NCI-H526 treated with DMSO at 0.1 percent for 48 hours (cell line): Measurements from ENCODE around the gene TRABD2A.
A peak's percentile ranks its signal among the peaks of the same experiment; 100 is the strongest.

Source experiments
- DNase-seq: peaks from one replicate; lab custom pipeline; 2025; lab: John Stamatoyannopoulos, UW

Gene TRABD2A

DNA sequence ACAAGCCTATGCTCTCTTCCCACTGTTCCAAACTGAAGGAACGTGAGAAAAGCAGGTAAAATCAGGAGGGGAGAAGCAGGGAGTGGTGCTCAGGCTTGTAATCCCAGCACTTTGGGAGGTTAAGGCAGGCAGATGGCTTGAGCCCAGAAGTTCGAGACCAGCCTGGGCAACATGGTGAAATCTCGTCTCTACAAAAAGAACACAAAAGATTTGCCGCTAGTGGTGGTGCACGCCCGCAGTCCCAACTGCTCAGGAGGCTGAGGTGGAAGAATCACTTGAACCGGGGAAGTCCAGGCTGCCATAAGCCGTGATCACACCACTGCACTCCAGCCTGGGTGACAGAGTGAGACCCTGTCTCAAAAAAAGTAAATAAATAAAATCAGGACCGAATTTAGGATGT lies 23.3 kb upstream of the TRABD2A start:
- no peak for DNase-seq

DNA sequence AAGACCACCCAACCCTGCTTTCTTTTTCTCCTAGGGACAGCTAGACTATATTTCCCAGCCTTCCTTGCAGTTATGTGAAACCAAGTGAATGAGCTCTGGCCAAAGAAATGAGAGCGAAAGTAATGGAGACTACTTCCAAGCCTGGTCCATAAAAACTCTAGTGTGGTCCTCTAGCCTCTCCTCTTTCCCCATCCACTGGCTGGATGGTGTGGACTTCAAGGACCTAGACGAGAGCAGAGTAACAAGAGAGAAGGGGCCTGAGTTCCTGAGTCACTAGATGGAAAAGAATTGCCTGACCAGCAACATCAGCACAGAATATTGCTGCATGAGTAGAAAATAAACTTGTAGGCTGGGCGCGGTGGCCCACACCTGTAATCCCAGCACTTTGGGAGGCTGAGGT lies 21.6 kb upstream of the TRABD2A start:
- no peak for DNase-seq

DNA sequence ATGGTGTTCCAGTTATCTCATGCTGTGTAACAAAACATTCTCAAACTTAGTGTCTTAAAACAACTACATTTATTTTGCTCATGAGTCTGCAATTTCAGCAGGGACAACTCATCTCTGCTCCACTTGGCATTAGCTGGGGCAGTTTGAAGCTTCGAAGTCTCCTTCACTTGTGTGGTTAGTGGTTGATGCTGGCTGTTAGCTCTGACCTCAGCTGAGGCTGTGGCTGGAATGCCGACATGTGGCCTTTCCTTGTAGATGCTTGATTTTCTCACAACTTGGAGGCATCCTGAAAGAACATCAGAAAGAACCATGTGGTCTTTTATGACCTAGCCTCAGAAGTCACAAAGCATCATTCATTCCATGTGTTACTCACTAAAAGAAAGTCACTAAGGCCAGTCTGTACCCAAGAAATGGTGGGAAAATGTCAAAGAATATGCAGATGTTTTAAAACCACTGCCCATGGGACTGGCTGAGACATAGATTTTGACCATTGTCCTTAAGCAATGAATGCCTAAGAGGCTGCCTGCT lies 20.8 kb upstream of the TRABD2A start:
- DNase-seq: no peak

DNA sequence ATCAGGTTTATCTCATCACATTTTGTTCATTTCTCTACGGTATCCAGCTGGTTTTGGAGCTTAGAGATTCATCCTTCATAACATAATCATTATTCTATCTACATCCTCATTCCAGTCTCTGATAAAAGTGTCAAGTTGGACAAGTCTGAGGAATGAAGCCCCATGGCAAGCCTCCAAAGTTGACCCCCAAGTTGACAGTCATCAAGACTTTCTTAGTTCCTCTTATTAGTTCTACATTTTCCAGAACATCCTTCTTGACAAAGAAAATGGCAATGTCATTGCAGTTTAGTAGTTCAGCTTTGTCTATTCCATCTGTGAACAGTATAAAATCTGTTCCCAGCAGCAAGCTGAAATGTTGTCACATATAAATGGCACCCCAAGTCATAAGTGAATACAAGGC lies 20.1 kb upstream of the TRABD2A start:
- no peak for DNase-seq

DNA sequence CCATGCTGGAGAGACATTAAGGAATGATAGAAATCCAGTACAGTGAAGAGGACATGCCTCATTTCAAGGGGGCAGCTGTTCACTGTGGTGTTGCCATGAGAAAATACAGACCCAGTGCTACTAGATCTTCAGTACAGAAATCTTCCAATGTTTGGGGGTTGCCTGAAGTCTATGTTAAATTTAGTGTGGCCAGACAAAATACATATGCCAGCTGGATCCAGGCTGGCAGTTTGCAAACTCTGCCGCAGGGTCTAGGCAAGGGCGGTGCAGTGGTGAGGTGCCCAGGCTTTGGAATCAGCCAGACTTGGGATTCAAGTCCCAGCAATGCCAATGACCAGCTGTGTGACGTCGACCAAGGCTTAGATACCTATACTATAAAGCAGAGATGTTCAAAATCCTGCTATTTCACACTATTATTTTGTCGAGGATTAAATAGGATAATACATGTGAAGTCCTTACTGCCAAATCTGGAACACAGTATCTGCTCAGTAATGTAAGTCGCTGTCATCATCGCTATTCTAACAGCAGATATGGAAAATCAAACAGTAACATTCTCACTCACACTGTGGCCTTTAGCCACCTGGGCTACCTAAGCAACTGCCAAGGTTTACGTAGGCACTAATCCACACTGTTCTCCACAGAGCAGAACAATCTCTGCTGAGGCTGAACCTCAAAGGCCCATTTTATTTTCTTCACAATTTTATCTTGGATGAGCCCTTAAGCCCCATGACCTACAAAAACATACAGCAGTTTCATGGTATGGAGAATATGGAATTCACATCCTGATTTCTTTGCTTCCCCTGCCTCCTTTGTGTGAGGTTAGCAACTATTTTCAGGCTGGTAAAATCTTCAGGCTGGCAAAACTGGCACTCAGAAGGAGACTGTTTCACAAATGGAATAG lies 18.7 kb upstream of the TRABD2A start:
- DNase-seq: no peak

DNA sequence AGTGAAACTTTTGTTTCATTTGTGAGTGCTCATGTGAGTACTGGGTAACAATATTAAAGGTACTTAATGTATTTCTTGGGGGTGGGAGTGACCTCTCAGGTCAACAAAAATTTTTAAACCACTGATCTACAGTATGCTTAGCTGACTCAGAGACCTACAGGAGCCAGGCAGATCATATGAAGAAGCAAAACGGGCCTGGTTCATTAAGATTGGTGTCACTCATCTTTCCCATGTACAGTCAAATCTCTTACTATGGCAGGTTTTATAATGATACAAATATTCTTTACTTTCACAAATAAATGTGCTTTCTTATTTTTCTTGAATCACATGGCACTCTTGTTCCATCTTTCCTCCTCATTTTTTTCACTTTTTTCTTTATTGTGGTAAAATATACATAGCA lies 16.9 kb upstream of the TRABD2A start:
- DNase-seq: no peak

DNA sequence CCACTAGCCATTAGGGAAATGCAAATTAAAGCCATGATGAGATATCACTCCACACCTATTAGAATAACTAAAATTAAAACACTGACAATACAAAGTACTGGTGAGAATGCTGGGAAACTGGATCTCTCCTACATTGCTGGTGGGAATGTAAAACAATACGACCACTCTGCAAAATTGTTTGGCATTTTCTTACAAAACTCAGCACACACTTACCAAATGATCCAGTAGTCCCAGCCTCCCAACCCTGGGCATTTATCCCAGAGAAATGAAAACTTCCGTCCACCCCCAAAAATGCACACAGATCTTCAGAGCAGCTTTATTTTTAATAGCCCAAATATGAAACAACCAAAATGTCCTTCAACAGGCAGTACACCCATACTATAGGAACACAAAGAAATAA lies 15.7 kb upstream of the TRABD2A start:
- DNase-seq: no peak

DNA sequence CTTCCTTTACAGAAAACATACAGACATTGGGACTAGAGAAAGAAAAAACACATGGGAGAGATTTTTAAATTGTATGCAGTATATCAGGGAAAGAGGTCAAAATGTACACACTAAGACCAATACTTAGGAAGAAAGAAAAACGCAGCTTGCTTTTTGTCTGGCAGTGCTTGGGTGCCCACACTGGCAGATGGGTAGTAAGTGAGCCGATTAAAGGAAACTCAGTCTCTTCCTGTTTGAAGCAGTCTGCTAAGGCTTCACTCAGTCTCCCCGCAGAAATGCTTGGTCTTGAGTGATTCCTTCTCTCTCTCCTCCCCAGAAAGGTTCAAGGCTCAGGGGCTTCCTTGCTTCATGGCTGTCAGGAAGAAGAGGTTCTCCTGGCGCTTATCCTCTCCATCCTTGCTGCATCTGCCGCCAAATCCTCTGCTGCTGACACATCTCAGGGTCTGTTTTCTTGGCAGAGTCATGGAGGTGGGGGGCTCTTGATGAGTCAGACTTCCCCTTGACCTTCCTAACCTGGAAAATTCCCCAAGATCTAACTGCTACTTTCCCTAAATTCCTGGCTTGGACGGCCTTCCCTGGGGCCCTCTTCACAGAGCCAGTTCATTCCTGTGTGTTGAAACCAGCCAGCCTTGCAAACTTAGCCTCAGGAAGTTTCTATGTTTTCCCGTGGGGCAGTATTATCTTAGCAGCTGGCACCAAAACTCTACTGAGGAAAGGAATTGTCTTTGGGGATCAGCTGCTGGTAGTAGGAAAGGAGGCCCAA lies 14.1 kb upstream of the TRABD2A start:
- DNase-seq: no peak

DNA sequence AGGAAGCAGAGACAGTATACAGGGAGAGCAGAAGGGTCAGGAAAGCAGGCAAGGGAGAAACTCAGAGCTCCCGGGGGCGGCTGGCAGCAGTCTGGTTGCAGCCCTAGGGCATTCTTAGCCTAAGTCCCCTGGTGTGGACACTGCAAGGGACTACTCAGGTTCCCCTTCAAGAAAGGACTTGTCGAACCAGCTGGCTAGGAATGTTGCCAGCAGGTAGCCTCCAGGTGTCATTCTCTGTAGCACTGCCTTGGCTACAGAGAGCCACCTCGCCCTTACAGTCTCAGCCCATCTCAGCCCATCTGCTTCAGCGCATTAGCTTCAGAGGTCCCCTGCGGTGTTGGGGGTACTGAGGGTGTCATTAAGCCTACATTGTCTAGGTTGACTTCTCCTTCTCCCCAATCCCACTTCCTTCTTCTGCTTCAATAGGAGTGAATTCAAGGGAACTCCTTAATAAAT lies 13.3 kb upstream of the TRABD2A start:
- DNase-seq: no peak

DNA sequence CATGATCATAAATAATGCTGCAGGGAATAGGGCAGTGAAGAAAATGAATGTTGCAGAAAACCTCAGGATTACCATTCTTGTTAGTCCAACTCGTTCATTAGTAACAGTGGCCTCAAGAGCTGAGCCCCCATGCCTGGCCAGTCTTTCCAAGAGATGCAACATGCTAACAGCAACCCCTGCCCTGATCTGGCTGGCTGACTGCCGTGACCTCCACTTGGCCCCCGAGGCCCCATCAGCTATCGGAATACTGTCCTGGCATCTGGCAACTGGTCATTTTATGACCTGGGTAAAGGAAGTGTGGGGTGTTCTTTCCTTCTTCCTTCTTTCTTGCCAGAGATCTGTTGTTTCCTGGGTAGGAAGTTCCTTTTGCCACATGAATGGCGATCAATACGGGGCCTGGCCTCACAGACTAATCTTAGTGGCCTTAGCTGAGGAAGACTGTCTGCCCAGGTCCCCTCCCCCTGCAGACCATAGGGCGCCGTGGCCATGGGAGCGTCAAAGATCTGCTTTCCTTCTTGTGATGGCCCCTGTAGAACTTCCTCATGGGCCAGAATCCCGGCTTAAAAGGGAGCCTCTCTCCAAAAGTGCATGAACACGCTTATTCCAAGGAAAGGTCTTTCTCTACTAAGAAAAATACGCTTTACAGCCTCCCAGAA lies 10.6 kb upstream of the TRABD2A start:
- DNase-seq: no peak

DNA sequence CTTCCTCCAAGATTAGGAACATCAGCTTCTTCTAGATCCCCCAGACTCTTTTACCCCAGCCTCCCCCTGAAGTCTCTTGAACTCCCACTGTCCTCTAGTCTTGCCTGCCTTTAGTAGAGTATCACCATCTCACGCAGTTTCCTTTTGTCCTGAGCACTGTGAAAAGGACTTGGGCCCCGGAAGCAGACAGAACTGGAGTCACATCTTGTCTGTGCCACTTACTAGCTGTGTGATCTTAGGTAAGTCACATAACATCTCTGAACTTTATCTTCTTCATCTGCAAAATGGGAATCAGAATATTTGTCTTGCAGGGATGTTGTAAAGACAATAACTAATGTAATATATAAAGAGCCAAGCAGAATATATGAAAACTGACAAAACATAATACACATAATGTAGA lies 8.4 kb upstream of the TRABD2A start:
- DNase-seq: no peak

DNA sequence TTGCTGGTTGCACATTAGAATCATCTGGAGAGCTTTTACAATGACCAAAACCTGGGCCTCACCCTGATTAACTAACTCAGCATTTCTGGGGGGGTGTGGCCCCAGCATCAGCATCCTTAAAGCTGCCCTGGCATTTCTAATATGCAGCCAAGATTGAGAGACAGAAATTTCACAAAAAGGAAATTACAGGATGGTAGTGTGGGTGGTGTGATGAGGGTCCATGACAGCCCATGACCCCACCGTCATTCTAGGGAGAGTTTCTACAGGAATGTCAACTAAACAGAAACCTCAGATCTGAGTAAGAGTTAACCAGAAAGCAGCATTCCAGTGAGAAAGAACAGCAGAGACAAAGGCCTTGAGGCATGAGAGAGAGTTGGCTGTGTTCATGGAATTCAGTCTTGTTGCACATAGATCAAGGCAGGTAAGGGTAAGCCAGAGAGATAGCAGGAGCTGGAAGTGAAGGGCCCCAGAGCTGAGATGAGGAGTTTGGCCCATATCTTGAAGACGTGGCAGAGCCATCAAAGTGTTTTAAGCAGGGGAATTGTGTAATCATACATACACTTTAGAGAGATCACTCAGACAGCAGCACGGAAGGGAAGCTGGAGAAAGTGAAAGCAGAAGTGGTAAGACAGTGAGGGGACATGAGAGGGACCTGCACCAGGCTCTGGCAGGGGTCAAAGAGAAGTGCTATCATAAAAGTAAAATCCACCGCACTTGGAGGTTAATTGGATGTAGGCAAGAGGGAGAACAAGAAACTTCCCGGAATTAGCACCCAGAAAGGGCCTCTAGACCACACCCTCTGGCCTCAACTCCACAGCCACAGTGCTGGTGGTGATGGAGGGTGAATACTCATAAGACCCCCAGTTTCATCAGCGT lies 7.8 kb upstream of the TRABD2A start:
- DNase-seq: no peak

DNA sequence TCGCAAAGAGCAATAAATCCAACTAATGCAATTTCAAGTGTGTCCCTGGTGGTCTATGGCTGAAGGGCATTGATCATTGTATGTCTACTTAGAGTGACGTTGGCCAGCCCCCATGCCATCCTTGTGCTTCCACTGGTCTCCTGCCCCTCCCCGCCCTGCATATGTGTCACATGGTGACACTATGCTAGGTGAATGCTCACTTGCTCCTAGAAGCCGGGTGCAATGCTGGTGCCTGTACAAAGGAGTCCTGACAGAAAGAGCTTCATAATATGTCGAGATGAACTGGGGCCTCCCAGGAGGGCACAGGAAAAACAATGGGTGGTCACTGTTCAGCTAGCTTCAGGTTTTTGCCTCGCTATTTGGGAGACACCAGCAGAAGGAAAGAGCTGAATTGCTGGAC lies 5.9 kb upstream of the TRABD2A start:
- DNase-seq: no peak

DNA sequence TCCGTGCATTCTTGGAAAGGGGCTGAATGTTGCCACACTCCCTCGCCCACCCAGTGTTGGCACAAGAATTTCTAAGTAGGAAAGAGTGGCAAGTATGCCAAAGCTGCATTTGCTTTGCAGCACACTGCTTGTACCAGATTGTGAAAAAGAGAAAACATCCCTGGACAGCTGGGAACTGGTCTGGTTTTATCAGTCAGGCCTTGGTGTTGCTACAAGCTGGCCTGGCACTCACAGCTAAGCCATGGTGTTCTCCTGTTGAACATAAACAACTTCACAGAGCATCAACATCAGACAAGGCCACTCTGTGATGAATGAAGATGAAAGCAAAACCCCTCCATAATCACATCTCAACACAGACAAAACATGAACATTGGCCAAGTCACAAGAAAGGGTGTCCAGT lies 4.2 kb upstream of the TRABD2A start:
- no peak for DNase-seq

DNA sequence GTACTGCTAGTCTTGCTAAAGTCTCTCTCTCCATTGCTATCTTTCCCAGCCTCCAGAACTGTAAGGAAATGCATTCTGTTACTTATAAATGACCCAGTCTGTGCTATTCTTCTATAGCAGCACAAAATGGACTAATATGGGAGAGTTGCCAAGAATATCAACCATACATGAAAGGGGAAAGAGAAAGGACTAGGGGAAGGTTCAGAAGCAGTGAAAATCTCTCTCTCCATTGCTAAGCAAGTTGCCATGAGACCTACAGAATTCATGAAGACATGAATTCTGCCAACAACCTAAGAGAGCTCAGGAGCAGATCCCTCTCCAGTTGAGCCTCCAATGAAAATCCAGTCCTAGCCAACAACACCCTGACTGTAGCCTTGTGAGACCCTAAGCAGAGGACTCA lies 3.6 kb upstream of the TRABD2A start:
- DNase-seq: no peak

DNA sequence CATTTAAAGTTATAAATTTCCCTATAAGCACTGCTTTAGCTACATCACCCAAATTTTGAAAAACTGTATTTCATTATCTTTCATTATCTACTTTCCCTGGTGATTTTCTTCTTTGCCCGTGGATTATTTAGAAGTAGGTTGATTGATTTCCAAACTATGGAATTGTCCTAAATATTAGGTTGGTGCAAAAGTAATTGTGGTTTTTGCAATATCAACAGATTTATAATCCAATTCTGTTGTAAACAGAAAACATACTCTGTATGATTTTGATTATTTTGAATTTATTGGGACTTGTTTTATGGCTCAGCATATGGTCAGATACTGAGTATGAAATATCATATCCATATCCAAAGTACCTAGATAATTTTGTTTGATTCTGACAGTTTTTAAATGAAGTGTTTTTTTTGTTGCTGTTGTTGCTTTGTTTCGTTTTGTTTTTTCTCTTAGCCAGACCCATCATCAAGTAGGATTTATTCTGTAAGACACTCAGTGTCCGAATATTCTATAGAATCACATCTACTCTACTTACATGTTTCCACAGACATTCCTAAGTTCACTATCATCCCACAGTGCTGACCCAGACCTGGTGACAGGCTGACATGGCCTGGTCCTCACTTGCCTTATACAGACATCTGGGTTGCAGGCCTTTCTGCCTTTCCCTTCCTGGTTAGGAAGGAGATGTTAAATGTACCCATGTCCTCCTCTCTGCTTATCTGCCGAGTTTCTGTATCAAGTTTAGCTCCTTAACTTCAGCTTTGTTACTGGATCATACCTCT lies 2.1 kb upstream of the TRABD2A start:
- DNase-seq: no peak

DNA sequence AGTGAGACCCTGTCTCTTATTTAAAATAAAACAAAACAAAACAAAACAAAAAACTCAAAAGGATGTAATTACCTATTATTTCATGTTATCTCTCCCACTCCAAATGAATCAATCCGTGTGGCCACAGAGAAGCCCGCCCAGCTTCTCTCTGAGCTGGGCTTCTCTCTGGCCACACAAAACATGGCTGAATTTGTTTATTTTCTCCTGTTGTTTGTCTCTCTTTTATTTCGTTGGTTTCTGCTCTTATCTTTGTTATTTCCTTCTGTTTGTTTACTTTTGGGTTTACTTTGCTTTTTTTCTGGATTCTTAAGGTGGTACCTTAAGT lies 1.5 kb upstream of the TRABD2A start:
- DNase-seq: no peak

DNA sequence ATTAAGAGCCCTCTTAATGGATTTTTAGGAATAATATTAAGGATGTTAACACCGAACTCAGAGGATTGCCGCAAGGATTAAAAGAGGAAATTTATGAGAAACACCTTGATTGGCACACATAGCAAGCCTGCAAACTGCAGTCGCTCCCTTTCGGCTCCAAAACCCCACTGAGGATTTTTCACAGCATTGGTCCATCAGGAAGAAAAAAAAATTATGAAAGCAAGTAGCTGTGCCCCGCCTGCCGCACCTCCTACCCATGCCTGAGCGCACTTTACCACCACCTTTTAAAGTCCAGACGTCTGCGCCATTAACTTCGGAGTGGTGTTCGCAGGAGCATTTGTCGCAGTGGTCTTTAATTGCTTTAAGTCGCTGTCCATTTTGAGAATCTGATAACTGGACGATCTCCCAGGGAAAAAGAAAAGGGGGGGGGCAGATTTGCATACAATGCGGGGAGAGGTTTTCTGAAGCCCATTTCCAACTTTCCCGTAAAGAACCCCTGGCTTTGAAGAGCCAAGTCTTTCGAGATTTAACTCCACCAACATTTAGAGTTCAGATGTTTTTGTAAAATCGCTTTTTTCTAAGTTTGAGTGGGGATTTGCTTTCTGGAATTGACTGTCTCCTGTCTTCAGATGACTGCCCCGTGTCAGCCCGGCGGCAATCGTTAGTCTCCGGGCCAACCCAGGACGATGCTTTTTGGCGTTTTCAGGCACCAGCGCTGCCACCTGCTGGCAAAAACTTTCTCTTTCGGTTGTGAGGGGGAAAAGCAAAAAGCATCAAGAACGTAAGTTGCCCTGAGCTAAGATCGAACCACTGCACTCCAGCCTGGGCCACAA lies 913 bp upstream of the TRABD2A start:
- peak; percentile 51 for DNase-seq

DNA sequence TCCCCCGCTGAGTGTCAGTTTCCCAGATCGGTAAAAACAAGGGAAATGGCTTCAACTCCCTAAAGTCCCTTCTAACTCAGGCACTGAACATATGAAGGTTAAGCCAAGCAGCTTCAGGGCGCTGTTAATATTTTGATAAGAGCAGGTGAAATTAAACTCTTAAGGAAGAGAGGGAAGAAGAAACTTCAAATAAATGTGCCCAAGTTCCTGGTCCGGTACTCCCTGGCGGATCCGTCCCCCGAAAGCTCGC lies 564 bp downstream of the TRABD2A start:
- DNase-seq: no peak
